ENCODE data around the gene CD2.

The CD2 gene

GRCh38 chr1:116760996-116761665, 6.9 kb downstream of the CD2 start:
- no peak for DNase-seq (ENCODE audit: low spot score)

- no peak for DNase-seq (ENCODE audit: low spot score)
These were observed 8.1 kb downstream of the CD2 start for GRCh38 chr1:116762281-116762680.

GRCh38 chr1:116762781-116763115, 8.5 kb downstream of the CD2 start:
- DNase-seq (ENCODE audit: low spot score), result no peak

- no peak for DNase-seq (ENCODE audit: low spot score)
These were observed 9.0 kb downstream of the CD2 start for GRCh38 chr1:116763116-116763786.

GRCh38 chr1:116763787-116764465, 9.7 kb downstream of the CD2 start:
- DNase-seq (ENCODE audit: low spot score), result peak; percentile 35

GRCh38 chr1:116764466-116764898, 10.3 kb downstream of the CD2 start:
- no peak for DNase-seq (ENCODE audit: low spot score)

GRCh38 chr1:116764906-116765862, 11.0 kb downstream of the CD2 start:
- DNase-seq (ENCODE audit: low spot score), result no peak

- DNase-seq (ENCODE audit: low spot score), result no peak
These were observed 11.7 kb downstream of the CD2 start for GRCh38 chr1:116765962-116766361.

- peak; percentile 54 for DNase-seq (ENCODE audit: low spot score)
These were observed 12.6 kb downstream of the CD2 start for GRCh38 chr1:116766616-116767469.

GRCh38 chr1:116767782-116768382, 13.7 kb downstream of the CD2 start:
- no peak for DNase-seq (ENCODE audit: low spot score)

GRCh38 chr1:116768416-116769103, 14.3 kb downstream of the CD2 start:
- DNase-seq (ENCODE audit: low spot score), result no peak

GRCh38 chr1:116769104-116769452, 14.8 kb downstream of the CD2 start:
- DNase-seq (ENCODE audit: low spot score), result no peak

- peak; percentile 24 for DNase-seq (ENCODE audit: low spot score)
These were observed 15.3 kb downstream of the CD2 start for GRCh38 chr1:116769561-116769977.

- DNase-seq (ENCODE audit: low spot score), result no peak
These were observed 15.8 kb downstream of the CD2 start for GRCh38 chr1:116769994-116770393.

GRCh38 chr1:116770625-116771024, 16.4 kb downstream of the CD2 start:
- no peak for DNase-seq (ENCODE audit: low spot score)

GRCh38 chr1:116771997-116772647, 17.9 kb downstream of the CD2 start:
- no peak for DNase-seq (ENCODE audit: low spot score)

- no peak for DNase-seq (ENCODE audit: low spot score)
These were observed 18.4 kb downstream of the CD2 start for GRCh38 chr1:116772648-116773045.

- DNase-seq (ENCODE audit: low spot score), result no peak
These were observed 21.0 kb downstream of the CD2 start for GRCh38 chr1:116775116-116775752.
